DOHH2 (cell line): ENCODE data around the gene SMYD1.

Experiments
- CTCF ChIP-seq: fragments of 200-600 bp; sonication (generic); IDR thresholded peaks from one replicate; pipeline ENCODE4 v1.5.1; 2014; ENCODE audit warnings: antibody characterized with exemption, mild to moderate bottlenecking, low read depth, low read length; ENCODE audit not compliant: poor library complexity, severe bottlenecking
- EZH2phosphoT487 ChIP-seq: fragments of 200-600 bp; sonication (generic); IDR thresholded peaks from 2 replicates; pipeline ENCODE4 v1.6.1; 2017; ENCODE audit warnings: borderline replicate concordance, mild to moderate bottlenecking, antibody characterized with exemption, low read length, moderate library complexity, mixed read lengths

DNA sequence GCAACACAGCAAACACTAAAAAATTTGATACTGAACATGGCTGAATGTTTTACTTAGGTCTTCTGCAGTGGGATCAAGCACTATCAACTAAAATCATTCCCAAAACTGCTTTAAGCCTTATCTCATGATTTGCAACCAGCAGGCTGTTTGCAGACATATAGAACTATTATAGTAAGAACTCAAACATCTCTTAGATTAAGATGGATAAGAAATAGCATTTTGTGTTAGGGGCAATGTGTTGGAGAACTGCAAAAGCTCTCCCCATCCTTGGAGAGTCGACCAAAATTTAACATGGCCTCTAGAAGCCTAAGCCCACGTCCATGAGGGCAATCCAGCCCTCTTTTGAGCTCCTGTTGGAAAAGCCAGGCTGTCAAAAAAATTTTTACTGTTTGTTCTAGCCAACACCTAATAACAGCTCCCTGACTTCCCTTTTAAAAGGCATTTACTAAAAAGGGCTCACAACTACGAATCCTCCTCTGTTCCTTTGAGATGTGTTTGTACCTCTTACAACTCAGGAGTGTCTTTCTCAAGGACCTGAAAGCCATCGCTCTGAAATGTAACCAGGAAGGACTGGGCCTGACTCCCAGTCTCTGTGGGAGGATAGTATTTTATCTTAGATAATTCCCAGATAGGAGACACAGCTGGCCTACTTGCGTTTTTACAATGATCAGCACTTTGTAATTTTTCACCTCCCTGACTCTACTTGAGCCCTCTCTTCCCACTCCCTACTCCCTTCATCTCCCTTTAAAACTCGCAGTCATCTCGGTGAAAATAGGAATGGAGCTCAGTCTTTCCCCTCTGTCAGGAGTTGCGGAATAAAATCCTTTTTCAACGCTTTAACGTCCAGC lies 13.5 kb upstream of the SMYD1 start:
- no peak for TF ChIP-seq CTCF
- TF ChIP-seq EZH2phosphoT487 = no peak
